ENCODE data around the gene PIK3R3. TPM values are rescaled to one million over a fixed set of nuclear protein-coding genes. Genes with fewer than 3 reads are reported as not detected.

The PIK3R3 gene
- total RNA-seq, 4 donors from 2014 or later: 3.0 to 5.9 (median 4.7) TPM

GRCh38 chr1:46008585-46008984 is 123.8 kb downstream of the PIK3R3 start:
- Histone ChIP-seq H3K27me3 (no peaks in the 10 kb centered on the region), H3K27ac (no peak overlapping the region), H3K4me3 (no peak overlapping the region), H3K36me3 (peaks cover 0 to 41% (median 20%) of the 10 kb centered on the region in 4 donors), H3K9me3 (no peaks in the 10 kb centered on the region), H3K4me1 (no peaks in the 10 kb centered on the region)
- DNase-seq: no peak
- TF ChIP-seq CTCF (IDR thresholded peaks at IDR 0.05): no peak
- no peak for TF ChIP-seq EP300 (IDR thresholded peaks at IDR 0.05; ENCODE audit: low read depth)
- TF ChIP-seq POLR2A (IDR thresholded peaks at IDR 0.05): no peak
- TF ChIP-seq POLR2AphosphoS5 (IDR thresholded peaks at IDR 0.05): no peak
- in situ Hi-C loops (cut with MboI; ENCODE audit: low pct_ligation_motif_present in 1 of 4, low pct_unique_long_range_greater_than_20kb in 1 of 4, low sequenced_read_pairs in 3 of 4) (no loop called here), intact Hi-C loops (cut with DNase I; ENCODE audit: low total_unique reads) (no loop called here)

DNA sequence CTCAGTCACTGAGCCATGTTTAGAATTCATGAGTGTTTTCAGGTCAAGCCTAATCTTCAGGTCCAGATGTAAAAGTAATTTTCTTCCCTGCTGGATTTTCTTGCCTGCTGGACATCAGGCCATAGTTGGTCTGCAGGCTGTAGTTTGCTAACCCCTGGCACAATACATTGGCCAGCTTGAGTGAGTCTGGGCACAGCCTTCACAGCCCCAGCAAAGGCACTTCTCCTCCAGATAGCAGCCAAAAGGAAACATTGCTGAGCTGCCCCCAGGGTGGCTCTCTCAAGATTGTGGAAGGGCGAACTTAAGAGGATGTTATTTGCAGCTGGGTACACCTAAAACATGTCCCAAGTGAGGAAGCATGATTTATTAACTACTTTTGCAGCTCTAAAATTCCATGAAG is 126.8 kb downstream of the PIK3R3 start:
- Histone ChIP-seq H3K27ac (peak overlapping the region in 2 of 4 donors; percentile 3 to 21), H3K9me3 (no peaks in the 10 kb centered on the region), H3K4me1 (no peaks in the 10 kb centered on the region), H3K36me3 (peaks cover 0 to 31% (median 7%) of the 10 kb centered on the region in 4 donors), H3K4me3 (no peak overlapping the region), H3K27me3 (no peaks in the 10 kb centered on the region)
- no peak for DNase-seq
- intact Hi-C loops (cut with DNase I; ENCODE audit: low total_unique reads): no loop called here
- in situ Hi-C loops (cut with MboI; ENCODE audit: low pct_ligation_motif_present in 1 of 4, low pct_unique_long_range_greater_than_20kb in 1 of 4, low sequenced_read_pairs in 3 of 4): no loop called here
- WGBS, 2 donors (ENCODE audit: low coverage in 1 of 2): 82% methylated on average over 1 of the region's 1 CpG; no CpG with 5 or more reads in 1 of the 2 donors
- TF ChIP-seq POLR2A (IDR thresholded peaks at IDR 0.05) (no peak), POLR2AphosphoS5 (IDR thresholded peaks at IDR 0.05) (no peak), EP300 (IDR thresholded peaks at IDR 0.05; ENCODE audit: low read depth) (no peak), CTCF (IDR thresholded peaks at IDR 0.05) (no peak)

- Histone ChIP-seq H3K27me3 (no peaks in the 10 kb centered on the region), H3K4me1 (no peaks in the 10 kb centered on the region), H3K27ac (no peak overlapping the region), H3K4me3 (no peak overlapping the region), H3K9me3 (no peaks in the 10 kb centered on the region), H3K36me3 (peaks cover 0 to 24% (median 6%) of the 10 kb centered on the region in 4 donors)
- in situ Hi-C loops (cut with MboI; ENCODE audit: low pct_ligation_motif_present in 1 of 4, low pct_unique_long_range_greater_than_20kb in 1 of 4, low sequenced_read_pairs in 3 of 4): no loop called here
- DNase-seq: no peak
- no peak for TF ChIP-seq POLR2A (IDR thresholded peaks at IDR 0.05)
- TF ChIP-seq EP300 (IDR thresholded peaks at IDR 0.05; ENCODE audit: low read depth): no peak
- no peak for TF ChIP-seq CTCF (IDR thresholded peaks at IDR 0.05)
- TF ChIP-seq POLR2AphosphoS5 (IDR thresholded peaks at IDR 0.05): no peak
- intact Hi-C loops (cut with DNase I; ENCODE audit: low total_unique reads): no loop called here
- 86 to 89% methylated on average over 1 of the region's 1 CpG for WGBS, 2 donors (ENCODE audit: low coverage in 1 of 2)
These were observed 127.9 kb downstream of the PIK3R3 start for GRCh38 chr1:46004492-46004891.

DNA sequence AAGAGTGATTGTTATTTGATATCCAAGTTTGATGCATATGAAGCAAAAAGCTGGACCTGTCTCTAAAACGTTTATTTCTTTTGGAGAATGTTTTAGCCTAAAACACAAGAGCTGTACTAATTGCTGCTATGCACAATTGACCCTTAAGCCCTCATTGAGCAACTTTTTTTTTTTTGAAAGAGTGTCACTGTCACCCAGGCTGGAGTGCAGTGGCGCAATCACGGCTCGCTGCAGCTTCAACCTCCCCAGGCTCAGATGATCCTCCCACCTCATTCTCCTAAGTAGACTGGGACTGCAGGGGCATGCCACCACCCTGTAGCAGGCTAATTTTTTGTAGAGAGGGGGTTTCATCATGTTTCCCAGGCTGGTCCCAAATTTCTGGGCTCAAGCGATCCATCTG is 129.1 kb downstream of the PIK3R3 start:
- TF ChIP-seq POLR2AphosphoS5 (IDR thresholded peaks at IDR 0.05) (no peak), POLR2A (IDR thresholded peaks at IDR 0.05) (no peak), EP300 (IDR thresholded peaks at IDR 0.05; ENCODE audit: low read depth) (no peak), CTCF (IDR thresholded peaks at IDR 0.05) (no peak)
- Histone ChIP-seq H3K36me3 (peaks cover 0 to 19% (median 3%) of the 10 kb centered on the region in 4 donors), H3K4me1 (no peaks in the 10 kb centered on the region), H3K27ac (no peak overlapping the region), H3K9me3 (no peaks in the 10 kb centered on the region), H3K4me3 (no peak overlapping the region), H3K27me3 (no peaks in the 10 kb centered on the region)
- intact Hi-C loops (cut with DNase I; ENCODE audit: low total_unique reads) (no loop called here), in situ Hi-C loops (cut with MboI; ENCODE audit: low pct_ligation_motif_present in 1 of 4, low pct_unique_long_range_greater_than_20kb in 1 of 4, low sequenced_read_pairs in 3 of 4) (no loop called here)
- DNase-seq: no peak
- 57 to 90% methylated on average over 1 to 5 of the region's 5 CpGs for WGBS, 2 donors (ENCODE audit: low coverage in 1 of 2)
